Activated naive CD4-positive, alpha-beta T cell (primary cell): ENCODE measurements around the gene CFAP251.
"Not testable (repeated sequence)": the region's sequence is repeated elsewhere in the genome, so short reads cannot be mapped to it uniquely, and the experiment has no call there.

Experiments used
- DNase-seq, 4 experiments: peaks; one replicate each; lab custom pipeline; 2025; lab: John Stamatoyannopoulos, UW

CFAP251 gene

GRCh38 chr12:121974026-121974985 is 55.9 kb downstream of the CFAP251 start:
- no peak for DNase-seq

- no peak for DNase-seq
These were observed 56.6 kb downstream of the CFAP251 start for GRCh38 chr12:121975021-121975420.

GRCh38 chr12:121976950-121977349 is 58.6 kb downstream of the CFAP251 start:
- DNase-seq = no peak

GRCh38 chr12:121980191-121980891 is 61.9 kb downstream of the CFAP251 start:
- no peak for DNase-seq

- DNase-seq = no peak
These were observed 62.5 kb downstream of the CFAP251 start for GRCh38 chr12:121980892-121981272.

- no peak for DNase-seq
These were observed 63.1 kb downstream of the CFAP251 start for GRCh38 chr12:121981456-121981855.

- DNase-seq = no peak
These were observed 64.6 kb downstream of the CFAP251 start for GRCh38 chr12:121982950-121983349.

GRCh38 chr12:121983536-121984210 is 65.3 kb downstream of the CFAP251 start:
- DNase-seq = no peak

- DNase-seq = no peak
These were observed 68.3 kb downstream of the CFAP251 start for GRCh38 chr12:121986489-121987245.

GRCh38 chr12:121988519-121988918 is 70.1 kb downstream of the CFAP251 start:
- DNase-seq = not testable (repeated sequence)

GRCh38 chr12:121989276-121990113 is 71.1 kb downstream of the CFAP251 start:
- no peak for DNase-seq

GRCh38 chr12:121990114-121990647 is 71.8 kb downstream of the CFAP251 start:
- DNase-seq = no peak

GRCh38 chr12:121990692-121991603 is 72.6 kb downstream of the CFAP251 start:
- no peak for DNase-seq

- DNase-seq = peak in 3 of 4 experiments; percentile 9 to 19 (median 13)
These were observed 73.9 kb downstream of the CFAP251 start for GRCh38 chr12:121992059-121992879.

GRCh38 chr12:121996050-121996944 is 77.9 kb downstream of the CFAP251 start:
- DNase-seq = no peak

GRCh38 chr12:121996945-121997612 is 78.7 kb downstream of the CFAP251 start:
- DNase-seq = no peak
